GM10266 (cell line): ENCODE data around the gene CDHR1.

ENCODE experiments used
- DNase-seq: peaks from one replicate; pipeline ENCODE4 v3.0.0; 2012; ENCODE audit errors: extremely low spot score
- TF ChIP-seq, protein P1 (sequence below): IDR thresholded peaks from 2 replicates; pipeline ENCODE4 v1.5.1; 2012; ENCODE audit warnings: mild to moderate bottlenecking, low read depth; ENCODE audit not compliant: control insufficient read depth, insufficient read depth; ENCODE audit errors: missing control alignments

Gene CDHR1

GRCh38 chr10:84224411-84225028 lies 30.2 kb downstream of the CDHR1 start:
- TF ChIP-seq, protein P1, sequence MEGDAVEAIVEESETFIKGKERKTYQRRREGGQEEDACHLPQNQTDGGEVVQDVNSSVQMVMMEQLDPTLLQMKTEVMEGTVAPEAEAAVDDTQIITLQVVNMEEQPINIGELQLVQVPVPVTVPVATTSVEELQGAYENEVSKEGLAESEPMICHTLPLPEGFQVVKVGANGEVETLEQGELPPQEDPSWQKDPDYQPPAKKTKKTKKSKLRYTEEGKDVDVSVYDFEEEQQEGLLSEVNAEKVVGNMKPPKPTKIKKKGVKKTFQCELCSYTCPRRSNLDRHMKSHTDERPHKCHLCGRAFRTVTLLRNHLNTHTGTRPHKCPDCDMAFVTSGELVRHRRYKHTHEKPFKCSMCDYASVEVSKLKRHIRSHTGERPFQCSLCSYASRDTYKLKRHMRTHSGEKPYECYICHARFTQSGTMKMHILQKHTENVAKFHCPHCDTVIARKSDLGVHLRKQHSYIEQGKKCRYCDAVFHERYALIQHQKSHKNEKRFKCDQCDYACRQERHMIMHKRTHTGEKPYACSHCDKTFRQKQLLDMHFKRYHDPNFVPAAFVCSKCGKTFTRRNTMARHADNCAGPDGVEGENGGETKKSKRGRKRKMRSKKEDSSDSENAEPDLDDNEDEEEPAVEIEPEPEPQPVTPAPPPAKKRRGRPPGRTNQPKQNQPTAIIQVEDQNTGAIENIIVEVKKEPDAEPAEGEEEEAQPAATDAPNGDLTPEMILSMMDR: no peak
- no peak for DNase-seq

DNA sequence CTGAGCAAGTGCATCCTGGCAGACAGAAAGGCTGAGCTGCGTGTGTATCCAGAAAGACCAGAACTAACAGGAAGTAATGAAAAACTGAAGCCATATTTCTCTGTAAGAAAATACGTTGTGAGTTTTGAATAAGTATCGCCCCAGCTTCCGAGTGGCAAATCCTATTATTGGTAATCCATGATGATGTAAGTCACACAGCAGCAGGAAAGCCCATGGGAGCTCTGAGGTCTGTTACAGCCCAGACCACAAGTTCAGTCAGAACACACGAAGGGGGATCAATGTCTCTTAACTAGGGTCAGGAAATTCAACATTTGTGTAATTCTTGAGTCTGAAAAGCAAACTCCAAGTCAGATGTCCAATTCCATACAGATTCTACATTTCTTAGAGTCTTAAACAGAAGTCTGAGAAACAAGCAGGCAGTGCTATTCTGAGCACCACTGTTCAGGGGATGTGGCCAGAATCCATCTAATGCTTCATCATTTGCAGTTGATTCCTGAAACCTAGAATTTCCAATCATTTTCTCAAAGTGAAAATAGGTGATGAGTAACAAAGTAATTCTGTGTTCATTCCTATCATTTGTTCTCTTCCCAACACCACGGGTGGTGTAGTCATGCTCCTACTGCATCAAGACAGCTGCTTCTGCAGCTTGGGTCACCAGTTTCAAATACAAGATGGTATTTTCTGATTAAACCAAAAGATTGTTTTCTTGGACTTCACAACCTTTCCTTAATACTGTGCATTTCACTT lies 31.3 kb downstream of the CDHR1 start, which contains the start of gene LRIT2:
LRIT2 (minus strand) TSS at position 118 of the 747 bp plus-strand sequence; CDS start at position 94, 24 bp downstream.
- TF ChIP-seq, protein P1: no peak
- DNase-seq: no peak

DNA sequence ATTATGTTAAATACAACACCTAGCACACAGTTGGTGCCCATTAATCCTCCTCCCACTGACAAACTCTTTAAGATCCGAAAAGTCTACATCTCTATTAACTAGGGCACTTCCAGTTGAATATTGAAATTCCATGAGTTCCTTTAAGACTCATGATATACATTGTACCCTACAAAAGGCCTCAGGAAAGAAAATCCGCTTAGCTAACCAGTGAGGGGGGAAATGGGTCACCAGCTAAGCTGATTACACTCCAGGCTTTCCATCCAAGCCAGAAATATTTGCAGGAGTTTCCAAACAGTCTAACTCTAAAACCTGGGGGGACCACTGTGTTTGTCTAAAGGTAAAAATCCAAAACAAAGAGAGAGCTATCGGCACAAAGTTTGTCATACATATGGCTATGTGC lies 32.3 kb downstream of the CDHR1 start:
- TF ChIP-seq, protein P1: no peak
- DNase-seq: no peak

DNA sequence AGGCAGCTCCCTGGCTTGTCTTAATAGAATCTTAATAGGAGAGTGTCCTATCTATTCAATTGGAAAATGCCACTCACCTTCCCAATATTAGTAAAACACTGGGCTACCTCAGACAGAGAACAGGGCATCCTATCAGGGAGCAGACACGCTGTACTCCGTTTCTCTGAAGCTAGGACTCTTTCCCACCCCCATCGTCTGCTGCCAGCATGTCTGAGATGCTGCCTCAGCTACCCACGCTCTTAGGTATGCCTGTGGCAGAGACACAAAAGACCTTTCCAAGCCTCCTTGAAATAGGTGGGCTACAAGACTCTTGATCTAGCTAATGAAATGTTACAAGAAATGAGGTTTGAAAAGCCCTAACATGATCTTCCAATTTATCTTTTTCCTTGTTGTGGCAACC lies 33.5 kb downstream of the CDHR1 start:
- DNase-seq: no peak
- TF ChIP-seq, protein P1: no peak

GRCh38 chr10:84230359-84230758 lies 36.0 kb downstream of the CDHR1 start:
- TF ChIP-seq, protein P1: no peak
- DNase-seq: no peak

DNA sequence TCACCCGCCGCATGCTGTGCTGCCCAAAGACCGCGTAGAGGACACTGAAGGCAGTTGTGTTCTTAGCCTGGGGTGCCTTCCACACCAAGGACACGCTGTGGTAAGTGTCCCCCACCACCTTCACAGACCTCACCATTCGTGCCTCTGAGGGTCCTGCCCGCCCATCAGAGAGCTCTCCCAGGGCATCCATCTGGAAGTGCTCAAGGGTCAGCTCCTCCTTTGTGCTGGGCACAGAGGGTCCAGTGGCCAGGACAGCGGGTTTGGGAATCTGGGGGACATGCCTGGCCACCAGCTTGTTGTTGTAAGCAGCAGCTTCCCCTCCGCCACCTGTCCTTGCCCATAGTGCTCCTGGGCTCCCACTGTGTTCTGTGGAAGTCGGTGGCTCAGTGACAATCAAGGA lies 38.0 kb downstream of the CDHR1 start:
- TF ChIP-seq, protein P1: no peak
- DNase-seq: no peak

DNA sequence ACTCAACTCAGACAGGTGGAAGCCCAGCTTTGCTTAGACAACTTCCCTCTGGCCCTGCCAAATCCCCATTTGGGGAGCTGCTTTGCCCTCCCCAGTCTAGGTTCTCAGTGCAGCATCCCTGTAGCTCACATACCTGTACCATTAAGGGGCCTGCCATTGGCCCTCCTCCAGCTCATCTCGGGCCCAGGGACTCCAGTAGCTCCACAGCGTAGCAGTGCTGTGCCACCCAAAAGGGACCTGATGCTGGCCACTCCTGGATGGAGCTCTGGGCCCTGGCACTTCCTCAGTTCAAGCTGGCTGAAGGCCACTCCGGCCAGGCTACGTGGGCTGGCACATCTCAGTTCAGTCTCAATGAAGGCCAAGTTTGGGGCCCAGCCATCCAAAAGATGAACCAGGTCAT lies 39.6 kb downstream of the CDHR1 start:
- TF ChIP-seq, protein P1: no peak
- no peak for DNase-seq
